CD14-positive monocyte (primary cell): Measurements from ENCODE around the gene FAM3C. TPM values are rescaled to one million over a fixed set of nuclear protein-coding genes. Genes with fewer than 3 reads are reported as not detected.

Source experiments
- DNase-seq, 3 donors: peaks; one replicate each; pipeline ENCODE4 v3.0.0-alpha.2; 2011 to 2022
- H2AFZ ChIP-seq: 2 replicates; pipeline ENCODE4 v1.6.0; 2012; ENCODE audit warnings: mild to moderate bottlenecking, low read depth, low read length, inconsistent platforms; ENCODE audit not compliant: insufficient read depth, poor library complexity, severe bottlenecking
- H3K27ac ChIP-seq, 2 donors: 1 replicate in 1 of 2; 2 replicates in 1 of 2; pipeline ENCODE4 v1.5.1; 2012 to 2013; ENCODE audit warnings: low read length in 2 of 2, control low read depth in 1 of 2, inconsistent platforms in 1 of 2, low read depth in 1 of 2, mild to moderate bottlenecking in 1 of 2
- H3K27me3 ChIP-seq, 2 donors: one replicate each; pipeline versions ENCODE4 v1.6.0 to v1.6.1; 2011 to 2013; ENCODE audit warnings: low read length in 2 of 2; ENCODE audit not compliant: control insufficient read depth in 2 of 2, insufficient read depth in 2 of 2
- H3K36me3 ChIP-seq, 2 donors: replicated peaks in 1 of 2; 1 replicate in 1 of 2; 2 replicates in 1 of 2; pipeline versions ENCODE4 v1.5.1 to v1.6.1; 2012 to 2013; ENCODE audit warnings: low read length in 2 of 2, control low read depth in 1 of 2, inconsistent platforms in 1 of 2, mild to moderate bottlenecking in 1 of 2; ENCODE audit not compliant: insufficient read depth in 2 of 2, control insufficient read depth in 1 of 2
- H3K4me1 ChIP-seq, 2 donors: 1 replicate in 1 of 2; 2 replicates in 1 of 2; pipeline versions ENCODE4 v1.5.1 to v1.6.1; 2012 to 2013; ENCODE audit warnings: low read length in 2 of 2, control low read depth in 1 of 2, inconsistent platforms in 1 of 2, mild to moderate bottlenecking in 1 of 2, moderate library complexity in 1 of 2; ENCODE audit not compliant: insufficient read depth in 2 of 2, control insufficient read depth in 1 of 2
- H3K4me2 ChIP-seq: replicated peaks from 2 replicates; pipeline ENCODE3; 2012; ENCODE audit warnings: low read length, moderate library complexity, mild to moderate bottlenecking; ENCODE audit not compliant: poor library complexity, severe bottlenecking; ENCODE audit errors: extremely low read depth
- H3K4me3 ChIP-seq, 3 experiments: fragments of 200-600 bp in 1 of 3; sonication (generic) in 1 of 3; replicated peaks in 1 of 3; 1 replicate in 2 of 3; 2 replicates in 1 of 3; pipeline ENCODE4 v1.5.1; 2011 to 2013; ENCODE audit warnings: low read length in 3 of 3, mild to moderate bottlenecking in 3 of 3, control low read depth in 2 of 3, low read depth in 2 of 3, inconsistent platforms in 1 of 3, moderate library complexity in 1 of 3
- H3K79me2 ChIP-seq: 2 replicates; pipeline ENCODE4 v1.6.0; 2012; ENCODE audit warnings: mild to moderate bottlenecking, control low read depth, inconsistent platforms, low read length, moderate library complexity; ENCODE audit not compliant: insufficient read depth
- H3K9ac ChIP-seq: 2 replicates; pipeline ENCODE4 v1.6.0; 2017; ENCODE audit warnings: low read length, mild to moderate bottlenecking; ENCODE audit not compliant: insufficient read depth, poor library complexity, severe bottlenecking
- H3K9me3 ChIP-seq, 2 donors: replicated peaks in 1 of 2; 1 replicate in 1 of 2; 2 replicates in 1 of 2; pipeline versions ENCODE4 v1.5.1 to v1.6.1; 2012 to 2013; ENCODE audit warnings: low read length in 2 of 2, control low read depth in 1 of 2; ENCODE audit not compliant: control insufficient read depth in 1 of 2, insufficient read depth in 1 of 2
- H4K20me1 ChIP-seq: 2 replicates; pipeline ENCODE4 v1.6.0; 2012; ENCODE audit warnings: mild to moderate bottlenecking, low read length, control low read depth, moderate library complexity; ENCODE audit not compliant: insufficient read depth
- H3K27ac Mint-ChIP-seq, 7 donors: one replicate each; pipeline ENCODE4 v1.8.0; 2020; ENCODE audit warnings: mild to moderate bottlenecking in 7 of 7, mixed read lengths in 7 of 7, moderate library complexity in 6 of 7, inconsistent platforms in 2 of 7
- H3K27me3 Mint-ChIP-seq, 3 donors: one replicate each; pipeline ENCODE4 v1.8.0; 2021 to 2022; ENCODE audit warnings: low read depth in 3 of 3, mild to moderate bottlenecking in 3 of 3, mixed read lengths in 3 of 3, moderate library complexity in 3 of 3, inconsistent platforms in 1 of 3
- H3K36me3 Mint-ChIP-seq, 2 donors: one replicate each; pipeline ENCODE4 v1.8.0; 2020; ENCODE audit warnings: mixed read lengths in 2 of 2, inconsistent platforms in 1 of 2, mild to moderate bottlenecking in 1 of 2
- H3K4me1 Mint-ChIP-seq: one replicate; pipeline ENCODE4 v1.8.0; 2020; ENCODE audit warnings: mild to moderate bottlenecking, mixed read lengths
- H3K4me3 Mint-ChIP-seq, 2 donors: one replicate each; pipeline ENCODE4 v1.8.0; 2020; ENCODE audit warnings: mild to moderate bottlenecking in 2 of 2, mixed read lengths in 2 of 2, moderate library complexity in 1 of 2
- H3K9me3 Mint-ChIP-seq, 7 donors: one replicate each; pipeline ENCODE4 v1.8.0; 2020 to 2022; ENCODE audit warnings: mixed read lengths in 7 of 7, mild to moderate bottlenecking in 6 of 7, moderate library complexity in 6 of 7, inconsistent platforms in 2 of 7
- WGBS: methylation state at CpG from one replicate; pipeline ENCODE4 v1.1.5; 2013; ENCODE audit warnings: missing lambda C conversion rate; ENCODE audit not compliant: insufficient coverage; 5-methylcytosine and 5-hydroxymethylcytosine counted together
- intact Hi-C, 2 donors: fragments of 100-400 bp; cut with micrococcal nuclease; formaldehyde crosslinking; loops; one replicate each; pipeline versions ENCODE4 v1.15.0 to v1.15.1; 2023
- polyA plus RNA-seq, 3 donors: library from polyadenylated mRNA; depleted of rRNA in 1 of 3; unstranded in 2 of 3; stranded (reverse) in 1 of 3; fragments of 300-500 nt in 2 of 3; fragments of >200 nt in 1 of 3; fragmentation: Illumina TruSeq in 2 of 3; gene quantifications; 1 replicate in 2 of 3; 2 replicates in 1 of 3; pipeline ENCODE4 v1.2.3, GENCODE V29; 2012 to 2021
- TF ChIP-seq, protein P1 (sequence below): fragments of 200-600 bp; IDR thresholded peaks from one replicate; pipeline ENCODE4 v1.8.0; 2022; ENCODE audit warnings: antibody characterized with exemption, mild to moderate bottlenecking

FAM3C gene
- polyA plus RNA-seq, 3 donors: 5.5 to 13.0 (median 7.3) TPM

DNA sequence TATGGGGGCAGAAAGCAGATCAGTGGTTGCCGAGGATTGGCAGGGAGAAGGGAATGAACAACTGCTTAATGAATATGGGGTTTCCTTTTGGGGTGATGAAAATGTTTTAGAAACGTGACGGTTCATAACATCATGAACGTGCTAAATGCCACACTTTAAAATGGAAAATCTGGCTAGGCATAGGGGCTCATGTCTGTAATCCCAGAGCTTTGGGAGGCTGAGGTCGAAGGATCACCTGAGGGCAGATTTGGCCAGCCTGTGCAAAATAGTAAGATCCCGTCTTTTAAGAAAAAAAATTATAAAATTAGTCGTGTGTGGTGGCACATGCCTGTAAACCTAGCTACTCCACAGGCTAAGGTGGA is 3.1 kb downstream of the FAM3C start:
- Mint-ChIP-seq H3K4me3 (no peak overlapping the region), H3K4me1 (peaks cover 14% of the 10 kb centered on the region), H3K27me3 (no peaks in the 10 kb centered on the region), H3K9me3 (peaks cover 0 to 6% (median 4%) of the 10 kb centered on the region in 7 donors), H3K36me3 (peaks cover 4 to 6% of the 10 kb centered on the region in 2 donors), H3K27ac (no peak overlapping the region)
- no peak overlapping the region for H2AFZ ChIP-seq
- no peaks in the 10 kb centered on the region for H3K36me3 ChIP-seq
- TF ChIP-seq, protein P1, sequence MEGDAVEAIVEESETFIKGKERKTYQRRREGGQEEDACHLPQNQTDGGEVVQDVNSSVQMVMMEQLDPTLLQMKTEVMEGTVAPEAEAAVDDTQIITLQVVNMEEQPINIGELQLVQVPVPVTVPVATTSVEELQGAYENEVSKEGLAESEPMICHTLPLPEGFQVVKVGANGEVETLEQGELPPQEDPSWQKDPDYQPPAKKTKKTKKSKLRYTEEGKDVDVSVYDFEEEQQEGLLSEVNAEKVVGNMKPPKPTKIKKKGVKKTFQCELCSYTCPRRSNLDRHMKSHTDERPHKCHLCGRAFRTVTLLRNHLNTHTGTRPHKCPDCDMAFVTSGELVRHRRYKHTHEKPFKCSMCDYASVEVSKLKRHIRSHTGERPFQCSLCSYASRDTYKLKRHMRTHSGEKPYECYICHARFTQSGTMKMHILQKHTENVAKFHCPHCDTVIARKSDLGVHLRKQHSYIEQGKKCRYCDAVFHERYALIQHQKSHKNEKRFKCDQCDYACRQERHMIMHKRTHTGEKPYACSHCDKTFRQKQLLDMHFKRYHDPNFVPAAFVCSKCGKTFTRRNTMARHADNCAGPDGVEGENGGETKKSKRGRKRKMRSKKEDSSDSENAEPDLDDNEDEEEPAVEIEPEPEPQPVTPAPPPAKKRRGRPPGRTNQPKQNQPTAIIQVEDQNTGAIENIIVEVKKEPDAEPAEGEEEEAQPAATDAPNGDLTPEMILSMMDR: no peak
- H3K27me3 ChIP-seq: no peaks in the 10 kb centered on the region
- intact Hi-C loops: no loop called here
- H4K20me1 ChIP-seq: no peaks in the 10 kb centered on the region
- no peak for DNase-seq
- H3K9ac ChIP-seq: no peak overlapping the region
- H3K79me2 ChIP-seq: peaks cover 12% of the 10 kb centered on the region
- WGBS: 96% methylated on average over 4 of the region's 7 CpGs
- H3K27ac ChIP-seq: no peak overlapping the region
- peaks cover 10 to 15% of the 10 kb centered on the region in 2 donors for H3K4me1 ChIP-seq
- H3K9me3 ChIP-seq: peaks cover 0 to 5% of the 10 kb centered on the region in 2 donors
- H3K4me2 ChIP-seq: no peak overlapping the region
- no peak overlapping the region for H3K4me3 ChIP-seq

DNA sequence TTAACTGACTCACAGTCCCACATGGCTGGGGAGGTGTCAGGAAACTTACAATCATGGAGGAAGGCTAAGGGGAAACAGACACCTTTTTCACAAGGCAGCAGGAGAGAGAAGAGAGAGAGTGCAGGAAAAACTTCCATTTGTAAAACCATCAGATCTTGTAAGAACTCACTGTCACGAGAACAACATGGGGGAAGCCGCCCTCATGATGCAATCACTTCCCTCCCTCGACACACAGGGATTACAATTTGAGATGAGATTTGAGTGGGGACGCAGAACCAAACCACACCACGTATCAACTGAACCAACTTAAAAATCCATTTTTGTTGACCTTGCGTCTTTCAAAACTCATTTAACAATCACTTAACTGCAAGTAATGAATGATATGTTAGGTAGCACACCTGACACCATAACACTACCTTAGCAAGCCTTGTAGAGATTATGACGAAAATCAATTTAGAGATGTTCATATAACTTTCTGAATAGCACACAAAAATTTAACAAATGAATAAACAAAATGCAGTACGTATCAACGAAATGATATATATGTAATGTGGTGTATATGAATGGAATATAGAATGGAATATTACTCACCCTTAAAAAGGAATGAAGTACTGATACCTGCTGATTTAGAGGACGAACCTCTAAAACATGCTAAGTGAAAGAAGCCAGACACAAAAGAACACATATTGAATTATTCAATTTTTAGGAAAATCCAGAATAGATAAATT is 3.7 kb downstream of the FAM3C start:
- TF ChIP-seq, protein P1: no peak
- H2AFZ ChIP-seq: no peak overlapping the region
- H3K27ac ChIP-seq: no peak overlapping the region
- H3K4me1 ChIP-seq: peaks cover 10 to 15% of the 10 kb centered on the region in 2 donors
- Mint-ChIP-seq H3K4me3 (no peak overlapping the region), H3K27me3 (no peaks in the 10 kb centered on the region), H3K36me3 (peaks cover 4 to 6% of the 10 kb centered on the region in 2 donors), H3K4me1 (peaks cover 14% of the 10 kb centered on the region), H3K27ac (no peak overlapping the region), H3K9me3 (peaks cover 0 to 6% (median 4%) of the 10 kb centered on the region in 7 donors)
- no peak overlapping the region for H3K4me2 ChIP-seq
- intact Hi-C loops: no loop called here
- H3K79me2 ChIP-seq: peaks cover 12% of the 10 kb centered on the region
- no CpG with 5 or more reads among the region's 10 CpGs for WGBS
- no peak overlapping the region for H3K9ac ChIP-seq
- no peak for DNase-seq
- H3K4me3 ChIP-seq: no peak overlapping the region
- peaks cover 5% of the 10 kb centered on the region for H4K20me1 ChIP-seq
- no peaks in the 10 kb centered on the region for H3K27me3 ChIP-seq
- H3K9me3 ChIP-seq: peaks cover 0 to 5% of the 10 kb centered on the region in 2 donors
- H3K36me3 ChIP-seq: no peaks in the 10 kb centered on the region
